OCI-LY7 (cell line): ENCODE measurements around the gene SLC6A19. TPM values are rescaled to one million over a fixed set of nuclear protein-coding genes. Genes with fewer than 3 reads are reported as not detected.

Experiments
- BruUV-seq: library from RNA; stranded (reverse); fragments of 400-500 nt; replicated peaks from 2 replicates; lab custom pipeline; 2021; lab: Mats Ljungman, UMichigan
- CTCF ChIA-PET: fragments of 300-600 bp; sonication (Branson Sonifier 250); formaldehyde crosslinking; loops from one replicate; lab custom pipeline; 2022; ENCODE audit warnings: antibody characterized with exemption; ENCODE audit not compliant: unreplicated experiment; lab: Charles Lee
- POLR2A ChIA-PET: fragments of 300-600 bp; sonication (Branson Sonifier 250); formaldehyde crosslinking; loops from one replicate; lab custom pipeline; 2022; ENCODE audit warnings: antibody characterized with exemption; lab: Charles Lee
- DNase-seq: peaks from one replicate; pipeline ENCODE4 v3.0.0-alpha.2; 2015; ENCODE audit warnings: low spot score
- H2AFZ ChIP-seq: fragments of 200-600 bp; sonication (generic), shearing (Covaris generic); 2 replicates; pipeline ENCODE4 v1.6.1; 2014; ENCODE audit warnings: mild to moderate bottlenecking, antibody characterized with exemption, low read length, moderate library complexity
- H3K27ac ChIP-seq: fragments of 200-600 bp; sonication (generic); 2 replicates; pipeline ENCODE4 v1.5.1; 2014; ENCODE audit warnings: mixed run types, low read depth, mild to moderate bottlenecking, moderate library complexity, low read length, inconsistent platforms; ENCODE audit not compliant: poor library complexity, severe bottlenecking
- H3K36me3 ChIP-seq: fragments of 200-600 bp; sonication (generic); 2 replicates; pipeline ENCODE4 v1.6.1; 2014; ENCODE audit warnings: mild to moderate bottlenecking, antibody characterized with exemption, low read length, moderate library complexity, mixed read lengths; ENCODE audit not compliant: insufficient read depth
- H3K4me1 ChIP-seq: fragments of 200-600 bp; sonication (generic); 2 replicates; pipeline ENCODE4 v1.5.1; 2014; ENCODE audit warnings: mild to moderate bottlenecking, low read length; ENCODE audit not compliant: insufficient read depth, poor library complexity, severe bottlenecking
- H3K4me2 ChIP-seq: fragments of 200-600 bp; sonication (generic); 2 replicates; pipeline ENCODE4 v1.6.1; 2014; ENCODE audit warnings: mild to moderate bottlenecking, low read length
- H3K4me3 ChIP-seq: fragments of 200-600 bp; sonication (generic); 2 replicates; pipeline ENCODE4 v1.5.1; 2014; ENCODE audit warnings: mild to moderate bottlenecking, low read depth, low read length; ENCODE audit not compliant: poor library complexity, severe bottlenecking
- H3K79me2 ChIP-seq: fragments of 200-600 bp; sonication (generic); 2 replicates; pipeline ENCODE4 v1.6.1; 2016; ENCODE audit warnings: low read depth, mild to moderate bottlenecking, low read length, moderate library complexity, mixed read lengths; ENCODE audit not compliant: insufficient read depth
- H3K9me2 ChIP-seq: fragments of 200-600 bp; sonication (generic); 2 replicates; pipeline ENCODE4 v1.6.1; 2016; ENCODE audit warnings: mild to moderate bottlenecking, low read length, mixed read lengths; ENCODE audit not compliant: insufficient read depth
- H3K9me3 ChIP-seq: fragments of 200-600 bp; sonication (generic); 2 replicates; pipeline ENCODE4 v1.6.1; 2014; ENCODE audit warnings: mild to moderate bottlenecking, mixed run types, low read length, mixed read lengths
- H4K20me1 ChIP-seq: fragments of 200-600 bp; sonication (generic); 2 replicates; pipeline ENCODE4 v1.6.1; 2014; ENCODE audit warnings: mild to moderate bottlenecking, antibody characterized with exemption, low read length, moderate library complexity, mixed read lengths; ENCODE audit not compliant: insufficient read depth
- EZH2phosphoT487 ChIP-seq: fragments of 200-600 bp; sonication (generic); IDR thresholded peaks from 2 replicates; pipeline ENCODE4 v1.6.1; 2018; ENCODE audit warnings: low read depth, borderline replicate concordance, mild to moderate bottlenecking, mixed run types, antibody characterized with exemption, low read length, moderate library complexity, mixed read lengths
- intact Hi-C: fragments of 100-400 bp; cut with micrococcal nuclease; formaldehyde crosslinking; loops from one replicate; pipeline ENCODE4 v1.10.0; 2022; ENCODE audit not compliant: unreplicated experiment
- total RNA-seq, 2 experiments: library from RNA; depleted of rRNA in 1 of 2; stranded (reverse); fragments of >200 nt in 1 of 2; shearing (Covaris generic) in 1 of 2; gene quantifications; 2 replicates each; pipeline ENCODE4 v1.2.3, GENCODE V29; 2014 to 2022
- TF ChIP-seq, protein P1 (sequence below): fragments of 200-600 bp; sonication (generic); conservative IDR thresholded peaks from 2 replicates; pipeline ENCODE4 v1.5.1; 2014; ENCODE audit warnings: mild to moderate bottlenecking, antibody characterized with exemption, low read length, moderate library complexity, mixed read lengths

SLC6A19 gene
- total RNA-seq, 2 experiments from 2014 or later, result not detected

- Histone ChIP-seq H4K20me1 (no peaks in the 10 kb centered on the region), H3K9me3 (no peaks in the 10 kb centered on the region), H3K79me2 (no peaks in the 10 kb centered on the region), H3K4me1 (no peaks in the 10 kb centered on the region), H3K27ac (no peak overlapping the region), H3K9me2 (no peaks in the 10 kb centered on the region), H3K4me2 (no peak overlapping the region), H3K36me3 (no peaks in the 10 kb centered on the region), H3K4me3 (no peak overlapping the region), H2AFZ (no peak overlapping the region)
- intact Hi-C loops, result no loop called here
- BruUV-seq, result no TSS peak
- TF ChIP-seq, protein P1, sequence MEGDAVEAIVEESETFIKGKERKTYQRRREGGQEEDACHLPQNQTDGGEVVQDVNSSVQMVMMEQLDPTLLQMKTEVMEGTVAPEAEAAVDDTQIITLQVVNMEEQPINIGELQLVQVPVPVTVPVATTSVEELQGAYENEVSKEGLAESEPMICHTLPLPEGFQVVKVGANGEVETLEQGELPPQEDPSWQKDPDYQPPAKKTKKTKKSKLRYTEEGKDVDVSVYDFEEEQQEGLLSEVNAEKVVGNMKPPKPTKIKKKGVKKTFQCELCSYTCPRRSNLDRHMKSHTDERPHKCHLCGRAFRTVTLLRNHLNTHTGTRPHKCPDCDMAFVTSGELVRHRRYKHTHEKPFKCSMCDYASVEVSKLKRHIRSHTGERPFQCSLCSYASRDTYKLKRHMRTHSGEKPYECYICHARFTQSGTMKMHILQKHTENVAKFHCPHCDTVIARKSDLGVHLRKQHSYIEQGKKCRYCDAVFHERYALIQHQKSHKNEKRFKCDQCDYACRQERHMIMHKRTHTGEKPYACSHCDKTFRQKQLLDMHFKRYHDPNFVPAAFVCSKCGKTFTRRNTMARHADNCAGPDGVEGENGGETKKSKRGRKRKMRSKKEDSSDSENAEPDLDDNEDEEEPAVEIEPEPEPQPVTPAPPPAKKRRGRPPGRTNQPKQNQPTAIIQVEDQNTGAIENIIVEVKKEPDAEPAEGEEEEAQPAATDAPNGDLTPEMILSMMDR, result no peak
- no peak for TF ChIP-seq EZH2phosphoT487
- ChIA-PET POLR2A (no interaction called here), CTCF (no interaction called here)
- DNase-seq, result no peak
These were observed 6.2 kb downstream of the SLC6A19 start for GRCh38 chr5:1207555-1207954.

DNA sequence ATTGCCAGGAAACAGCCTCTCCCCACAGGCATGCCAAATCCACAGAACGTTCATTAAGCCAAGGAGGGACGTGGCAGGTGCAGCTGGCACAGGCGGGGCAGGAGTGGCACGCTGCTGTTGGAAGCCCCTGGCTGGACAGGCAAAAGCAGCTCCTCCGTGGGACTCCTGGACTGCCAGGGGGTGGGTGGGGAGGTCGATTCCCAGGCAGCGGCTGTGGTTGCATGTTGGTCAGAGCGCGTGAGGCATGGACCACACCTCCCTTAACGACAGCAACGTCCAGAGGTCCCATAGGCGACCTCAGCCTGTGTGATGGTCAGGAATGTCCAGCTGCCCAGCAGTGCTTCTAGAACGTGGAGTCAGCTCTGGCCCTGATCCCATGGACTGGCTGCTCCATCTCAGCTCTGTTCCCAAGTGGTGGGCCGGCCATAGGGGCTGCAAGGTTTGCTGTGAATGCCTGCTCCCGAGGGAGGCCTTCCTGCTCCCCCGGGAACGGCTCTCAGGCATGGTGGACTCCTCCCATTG lies 6.9 kb downstream of the SLC6A19 start:
- ChIA-PET CTCF (no interaction called here), POLR2A (interaction anchor here (0.5 kb wide), 1 partner anchor 387 kb away, joined by 3 read pairs; no protein-coding TSS in a partner anchor)
- no peak overlapping the region for H2AFZ ChIP-seq
- no peak overlapping the region for H3K4me3 ChIP-seq
- no peaks in the 10 kb centered on the region for H3K9me3 ChIP-seq
- BruUV-seq, result no TSS peak
- no peaks in the 10 kb centered on the region for H3K36me3 ChIP-seq
- H3K9me2 ChIP-seq, result no peaks in the 10 kb centered on the region
- no peaks in the 10 kb centered on the region for H3K4me1 ChIP-seq
- TF ChIP-seq, protein P1, result no peak
- H3K4me2 ChIP-seq, result no peak overlapping the region
- intact Hi-C loops, result no loop called here
- H3K79me2 ChIP-seq, result no peaks in the 10 kb centered on the region
- H4K20me1 ChIP-seq, result no peaks in the 10 kb centered on the region
- H3K27ac ChIP-seq, result no peak overlapping the region
- no peak for DNase-seq

DNA sequence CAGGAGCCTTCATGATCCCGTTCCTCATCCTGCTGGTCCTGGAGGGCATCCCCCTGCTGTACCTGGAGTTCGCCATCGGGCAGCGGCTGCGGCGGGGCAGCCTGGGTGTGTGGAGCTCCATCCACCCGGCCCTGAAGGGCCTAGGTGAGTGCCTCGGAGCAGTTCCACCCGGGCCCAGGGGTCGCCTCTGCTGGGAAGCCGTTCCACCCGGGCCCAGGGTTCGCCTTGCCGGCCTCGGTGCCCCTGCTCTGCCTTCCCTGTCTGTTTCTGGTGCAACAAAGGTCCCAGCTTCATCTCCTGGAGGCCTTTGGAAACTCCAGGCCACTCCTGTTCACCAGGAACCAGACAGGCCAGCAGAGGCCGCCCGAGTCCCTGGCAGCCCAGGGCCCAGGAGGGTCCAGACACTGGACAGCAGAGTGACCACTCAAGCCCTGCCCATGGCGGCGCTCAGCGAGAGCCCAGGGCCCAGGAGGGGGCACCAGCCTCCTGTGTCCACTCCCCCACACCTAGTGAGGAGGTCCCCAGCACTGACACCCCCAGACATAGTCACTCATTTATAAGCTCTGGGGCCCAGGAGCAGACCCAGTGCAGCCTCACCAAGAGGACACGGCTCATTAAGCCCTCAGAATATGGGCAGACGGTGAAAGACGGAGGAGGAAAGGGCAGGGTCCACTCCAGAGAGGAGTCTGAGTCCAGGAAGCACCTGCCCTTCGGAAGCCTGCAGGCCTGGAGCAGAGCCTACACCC lies 7.5 kb downstream of the SLC6A19 start:
- Histone ChIP-seq H4K20me1 (no peaks in the 10 kb centered on the region), H2AFZ (no peak overlapping the region), H3K9me3 (no peaks in the 10 kb centered on the region), H3K36me3 (no peaks in the 10 kb centered on the region), H3K9me2 (no peaks in the 10 kb centered on the region), H3K27ac (no peak overlapping the region), H3K4me1 (no peaks in the 10 kb centered on the region), H3K79me2 (no peaks in the 10 kb centered on the region), H3K4me2 (no peak overlapping the region), H3K4me3 (no peak overlapping the region)
- BruUV-seq, result no TSS peak
- TF ChIP-seq EZH2phosphoT487, result no peak
- TF ChIP-seq, protein P1, result peak; percentile 33; the same call in 1 of the 2 replicates
- no peak for DNase-seq
- POLR2A ChIA-PET, result interaction anchor here (0.6 kb wide), 1 partner anchor 75 kb away, joined by 3 read pairs; no protein-coding TSS in a partner anchor
- CTCF ChIA-PET, result no interaction called here
- intact Hi-C loops, result no loop called here
